ENCODE results near the gene TNFRSF19. TPM values are rescaled to one million over a fixed set of nuclear protein-coding genes. Genes with fewer than 3 reads are reported as not detected.

Gene TNFRSF19
- total and polyA plus RNA-seq, 2 of the 8 experiments (the other 6 are each of a cell fraction or from before 2014, with no cell fraction given) = 0.50 to 0.95 TPM

DNA sequence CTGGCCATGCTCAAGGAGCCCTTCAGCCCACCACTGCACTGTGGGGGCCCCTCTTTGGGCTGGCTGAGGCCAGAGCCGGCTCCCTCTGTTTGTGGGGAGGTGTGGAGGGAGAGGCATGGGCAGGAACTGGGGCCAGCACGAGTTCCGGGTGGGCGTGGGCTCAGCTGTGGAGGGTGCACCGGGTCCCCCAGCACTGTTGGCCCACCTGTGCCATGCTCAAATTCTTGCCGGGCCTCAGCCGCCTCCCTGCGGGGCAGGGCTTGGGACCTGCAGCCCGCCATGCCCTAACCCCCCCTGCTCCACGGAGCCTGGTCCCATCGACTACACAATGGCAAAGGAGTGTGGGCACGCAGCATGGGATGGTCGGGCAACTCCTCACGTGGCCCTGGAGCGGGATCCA, 38.8 kb upstream of the TNFRSF19 start:
- Histone ChIP-seq H3K4me3 (ENCODE audit: extremely low read depth in 1 of 4, insufficient read depth in 2 of 4, low read depth in 3 of 4, low read length in 4 of 4) (no peak overlapping the region), H2AK5ac (ENCODE audit: low read depth, low read length) (no peak overlapping the region), H3K23ac (ENCODE audit: insufficient read length) (no peak overlapping the region), H2BK20ac (ENCODE audit: low read length) (no peak overlapping the region), H3K4ac (replicated peaks; ENCODE audit: insufficient read length, low read depth, low read length) (no peak overlapping the region), H3K4me1 (replicated peaks in 1 of 4; ENCODE audit: control insufficient read depth in 3 of 4, insufficient read depth in 4 of 4, low read length in 3 of 4) (no peaks in the 10 kb centered on the region), H4K5ac (ENCODE audit: insufficient read length, low read depth, low read length) (no peak overlapping the region), H2BK5ac (ENCODE audit: low read depth, low read length) (no peak overlapping the region), H4K8ac (ENCODE audit: extremely low read depth, insufficient read depth, low read length) (no peak overlapping the region), H3K79me2 (ENCODE audit: control insufficient read depth in 1 of 2, insufficient read depth in 2 of 2, low read length in 2 of 2) (no peaks in the 10 kb centered on the region), H4K20me1 (replicated peaks in 1 of 2; ENCODE audit: control insufficient read depth in 1 of 2, insufficient read depth in 2 of 2, low read length in 2 of 2) (no peaks in the 10 kb centered on the region), H3K27ac (ENCODE audit: low read depth, low read length) (no peak overlapping the region), H3K36me3 (ENCODE audit: control insufficient read depth in 2 of 4, insufficient read depth in 4 of 4, low read length in 3 of 4) (no peaks in the 10 kb centered on the region), H3K4me2 (ENCODE audit: insufficient read depth in 1 of 2, low read depth in 2 of 2, low read length in 2 of 2) (no peak overlapping the region), H2AFZ (ENCODE audit: low read length) (no peak overlapping the region), H3K27me3 (replicated peaks in 1 of 4; ENCODE audit: control insufficient read depth in 3 of 4, extremely low read depth in 1 of 4, insufficient read depth in 3 of 4, low read length in 3 of 4) (no peaks in the 10 kb centered on the region), H2BK12ac (ENCODE audit: low read depth, low read length) (no peak overlapping the region), H3K18ac (ENCODE audit: extremely low read depth, low read length) (no peak overlapping the region), H3K9me3 (ENCODE audit: insufficient read depth in 2 of 2, low read depth in 1 of 2, low read length in 1 of 2) (peaks cover 0 to 7% of the 10 kb centered on the region in 2 experiments; a peak in 1 of 4 replicates), H3K23me2 (ENCODE audit: low read depth, low read length) (no peaks in the 10 kb centered on the region), H2BK15ac (ENCODE audit: low read length) (no peak overlapping the region), H3K9ac (replicated peaks in 1 of 4; ENCODE audit: extremely low read depth in 1 of 4, low read depth in 3 of 4, low read length in 3 of 4) (no peak overlapping the region), H2BK120ac (replicated peaks; ENCODE audit: low read depth, low read length) (no peak overlapping the region), H4K91ac (replicated peaks; ENCODE audit: insufficient read length, low read length) (no peak overlapping the region), H3K79me1 (ENCODE audit: low read depth, low read length) (no peaks in the 10 kb centered on the region), H3K14ac (ENCODE audit: insufficient read length) (no peak overlapping the region), H3K56ac (replicated peaks; ENCODE audit: insufficient read length, low read depth, low read length) (no peak overlapping the region)
- no peak for TF ChIP-seq RNF2 (IDR thresholded peaks at IDR 0.05; ENCODE audit: borderline replicate concordance, low read depth, low read length, missing control alignments, poor library complexity, severe bottlenecking)
- DNase-seq (ENCODE audit: low read depth in 1 of 2, low spot score in 2 of 2) = no peak
- no peak for FAIRE-seq
- WGBS, 2 experiments (ENCODE audit: extremely low coverage in 1 of 2, insufficient coverage in 1 of 2, insufficient read length in 1 of 2, insufficient replicate concordance in 2 of 2, low coverage in 1 of 2, low lambda C conversion rate in 2 of 2, missing lambda C conversion rate in 1 of 2) = 96% methylated on average over 12 of the region's 15 CpGs; no CpG with 5 or more reads in 1 of the 2 experiments
- POLR2A ChIA-PET (ENCODE audit: partially characterized antibody) = no interaction called here
- CTCF ChIA-PET (ENCODE audit: partially characterized antibody) = interaction anchor here (1.0 to 2.6 kb wide), 3 partner anchors 19 to 390 kb away, joined by 3 to 15 read pairs (median 7); no protein-coding TSS in a partner anchor
